Measurements from ENCODE around the gene ASXL1.
"Not testable (repeated sequence)": the region's sequence is repeated elsewhere in the genome, so short reads cannot be mapped to it uniquely, and the experiment has no call there.

ASXL1 gene

GRCh38 chr20:32400476-32400875 is 42.3 kb downstream of the ASXL1 start:
- in situ Hi-C loops (cut with MboI; ENCODE audit: low sequenced_read_pairs) = no loop called here

- in situ Hi-C loops (cut with MboI; ENCODE audit: low sequenced_read_pairs) = no loop called here
These were observed 45.9 kb downstream of the ASXL1 start for GRCh38 chr20:32404017-32404416.

GRCh38 chr20:32406701-32407100 is 48.6 kb downstream of the ASXL1 start:
- in situ Hi-C loops (cut with MboI; ENCODE audit: low sequenced_read_pairs) = no loop called here

GRCh38 chr20:32407131-32407750 is 49.1 kb downstream of the ASXL1 start:
- in situ Hi-C loops (cut with MboI; ENCODE audit: low sequenced_read_pairs) = not testable (repeated sequence)

DNA sequence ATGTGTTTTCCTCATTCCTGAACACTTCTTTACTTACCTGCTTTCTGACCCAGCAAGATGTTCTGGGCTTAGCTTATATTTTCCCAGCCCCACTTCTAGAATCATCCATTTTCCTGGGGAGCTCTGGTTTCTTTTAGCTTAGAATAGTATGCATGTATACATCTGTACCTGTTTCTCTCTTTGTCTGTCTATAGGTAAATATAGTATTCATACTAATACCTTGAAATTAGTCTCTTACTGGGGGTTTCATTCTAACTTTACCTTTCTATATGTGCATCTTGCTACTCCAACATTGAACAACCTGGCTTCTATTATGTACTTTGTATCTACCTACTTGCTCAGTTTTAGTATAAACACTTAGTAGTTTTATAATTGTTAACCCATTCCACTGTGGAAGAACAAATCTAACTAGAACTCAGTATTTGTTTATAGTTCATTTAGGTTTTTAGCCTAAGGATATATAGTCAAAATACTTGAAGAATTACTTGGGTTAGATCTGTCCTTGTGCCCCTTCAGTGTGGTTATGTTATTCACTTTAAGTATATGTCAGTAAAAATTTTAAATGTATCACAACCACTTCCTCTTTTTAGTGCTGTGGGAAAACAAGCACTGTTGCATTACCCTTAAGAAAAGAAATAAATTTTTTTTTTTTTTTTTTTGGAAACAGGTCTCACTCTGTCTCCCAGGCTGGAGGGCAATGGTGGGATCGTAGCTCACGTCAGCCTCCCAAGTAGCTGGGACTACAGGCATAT is 54.0 kb downstream of the ASXL1 start:
- in situ Hi-C loops (cut with MboI; ENCODE audit: low sequenced_read_pairs) = no loop called here

DNA sequence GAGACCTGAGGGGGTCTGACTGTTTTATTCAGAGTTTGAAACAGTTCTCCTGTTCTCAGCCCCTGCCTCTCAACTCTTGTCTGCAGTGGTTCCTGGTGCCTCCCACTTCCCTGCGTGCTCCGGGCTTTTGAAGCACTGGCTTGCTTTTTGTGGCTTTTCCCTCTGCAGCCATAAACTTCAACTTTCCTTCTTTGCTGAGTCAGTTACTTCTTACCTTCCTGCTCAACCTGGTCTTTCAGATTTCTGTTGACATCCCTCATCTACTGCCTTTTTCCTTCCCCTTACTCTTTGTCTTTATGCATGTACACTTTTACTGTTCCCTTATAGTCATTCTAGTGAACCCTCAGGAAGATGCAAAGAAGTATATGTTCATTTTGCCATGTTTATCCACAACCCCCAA is 57.4 kb downstream of the ASXL1 start:
- in situ Hi-C loops (cut with MboI; ENCODE audit: low sequenced_read_pairs) = no loop called here

DNA sequence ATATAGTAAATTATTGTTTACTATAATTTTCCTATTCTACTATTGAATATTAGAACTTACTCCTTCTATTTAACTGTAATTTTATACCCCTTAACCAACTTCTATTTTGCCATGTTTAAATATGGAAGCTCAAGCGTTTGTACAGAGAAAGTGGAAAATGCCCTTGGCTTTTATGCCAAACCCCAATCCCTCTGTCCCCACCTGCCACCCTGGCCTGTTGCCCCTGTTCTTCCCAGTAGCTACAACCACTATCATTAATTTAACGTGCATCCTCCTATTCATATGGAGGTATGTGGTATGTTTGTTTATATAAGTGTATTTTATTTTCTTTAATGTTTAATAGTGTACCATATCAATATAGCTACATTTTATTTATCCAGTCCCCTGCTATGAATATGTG is 58.1 kb downstream of the ASXL1 start:
- in situ Hi-C loops (cut with MboI; ENCODE audit: low sequenced_read_pairs) = no loop called here

GRCh38 chr20:32418376-32418775 is 60.2 kb downstream of the ASXL1 start:
- in situ Hi-C loops (cut with MboI; ENCODE audit: low sequenced_read_pairs) = no loop called here

GRCh38 chr20:32421290-32421689 is 63.2 kb downstream of the ASXL1 start:
- in situ Hi-C loops (cut with MboI; ENCODE audit: low sequenced_read_pairs) = no loop called here

DNA sequence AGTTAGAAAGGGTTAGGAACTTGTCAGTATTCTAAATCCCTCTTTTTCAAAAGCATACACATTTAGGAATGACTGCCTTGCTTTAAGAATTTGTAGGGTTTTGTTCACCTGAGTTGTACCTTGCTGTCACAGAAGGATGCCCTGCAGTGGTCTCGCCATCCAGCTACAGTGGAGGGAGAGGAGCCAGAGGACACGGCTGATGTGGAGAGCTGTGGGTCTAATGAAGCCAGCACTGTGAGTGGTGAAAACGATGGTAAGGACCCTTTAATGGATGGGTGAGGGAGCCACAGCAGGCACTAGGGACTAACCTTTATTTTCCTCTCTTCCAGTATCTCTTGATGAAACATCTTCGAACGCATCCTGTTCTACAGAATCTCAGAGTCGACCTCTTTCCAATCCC is 69.9 kb downstream of the ASXL1 start:
- in situ Hi-C loops (cut with MboI; ENCODE audit: low sequenced_read_pairs) = no loop called here

GRCh38 chr20:32429343-32429742 is 71.2 kb downstream of the ASXL1 start:
- in situ Hi-C loops (cut with MboI; ENCODE audit: low sequenced_read_pairs) = no loop called here

GRCh38 chr20:32429745-32430360 is 71.7 kb downstream of the ASXL1 start:
- in situ Hi-C loops (cut with MboI; ENCODE audit: low sequenced_read_pairs) = no loop called here

DNA sequence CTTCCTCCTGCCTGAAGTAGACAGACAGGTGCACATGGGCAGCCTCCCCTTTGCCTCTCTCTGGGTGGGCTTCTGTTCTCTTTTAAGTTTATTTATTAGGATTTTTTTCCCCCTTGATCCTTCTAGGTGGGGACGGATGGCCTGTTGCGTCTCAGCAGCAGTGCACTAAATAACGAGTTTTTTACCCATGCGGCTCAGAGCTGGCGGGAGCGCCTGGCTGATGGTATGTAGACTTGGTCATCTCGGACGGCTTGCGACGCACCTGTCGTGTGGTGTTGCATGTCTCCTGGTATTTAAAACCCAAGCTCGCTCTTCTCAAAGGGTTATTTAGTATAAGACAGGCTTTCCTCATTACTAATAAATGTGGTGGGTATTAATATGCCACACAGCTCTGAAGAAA is 73.3 kb downstream of the ASXL1 start:
- in situ Hi-C loops (cut with MboI; ENCODE audit: low sequenced_read_pairs) = no loop called here

DNA sequence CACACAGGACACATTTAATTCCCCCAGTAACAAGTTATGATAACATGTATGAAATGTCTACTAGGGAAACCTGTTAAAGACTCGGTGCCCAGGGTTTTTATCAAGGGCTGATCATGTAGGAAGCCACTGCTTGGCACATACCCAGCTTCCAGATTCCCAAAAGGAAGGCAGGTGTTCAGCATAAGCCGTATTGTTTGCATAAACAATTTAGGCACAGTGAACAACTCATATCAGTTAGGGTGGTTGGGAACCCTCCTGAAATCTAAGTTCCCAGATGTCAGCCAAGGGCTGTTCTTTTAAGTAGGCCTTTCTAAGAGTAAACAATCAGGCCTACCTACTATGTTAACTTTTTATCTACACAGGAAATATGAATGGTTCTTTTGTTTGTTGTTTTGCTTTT is 74.1 kb downstream of the ASXL1 start:
- in situ Hi-C loops (cut with MboI; ENCODE audit: low sequenced_read_pairs) = no loop called here

- in situ Hi-C loops (cut with MboI; ENCODE audit: low sequenced_read_pairs) = no loop called here
These were observed 75.3 kb downstream of the ASXL1 start for GRCh38 chr20:32433311-32434021.

DNA sequence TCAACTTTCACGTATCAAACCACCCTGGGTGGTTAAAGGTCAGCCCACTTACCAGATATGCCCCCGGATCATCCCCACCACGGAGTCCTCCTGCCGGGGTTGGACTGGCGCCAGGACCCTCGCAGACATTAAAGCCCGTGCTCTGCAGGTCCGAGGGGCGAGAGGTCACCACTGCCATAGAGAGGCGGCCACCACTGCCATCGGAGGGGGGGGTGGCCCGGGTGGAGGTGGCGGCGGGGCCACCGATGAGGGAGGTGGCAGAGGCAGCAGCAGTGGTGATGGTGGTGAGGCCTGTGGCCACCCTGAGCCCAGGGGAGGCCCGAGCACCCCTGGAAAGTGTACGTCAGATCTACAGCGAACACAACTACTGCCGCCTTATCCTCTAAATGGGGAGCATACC is 76.3 kb downstream of the ASXL1 start:
- in situ Hi-C loops (cut with MboI; ENCODE audit: low sequenced_read_pairs) = no loop called here

DNA sequence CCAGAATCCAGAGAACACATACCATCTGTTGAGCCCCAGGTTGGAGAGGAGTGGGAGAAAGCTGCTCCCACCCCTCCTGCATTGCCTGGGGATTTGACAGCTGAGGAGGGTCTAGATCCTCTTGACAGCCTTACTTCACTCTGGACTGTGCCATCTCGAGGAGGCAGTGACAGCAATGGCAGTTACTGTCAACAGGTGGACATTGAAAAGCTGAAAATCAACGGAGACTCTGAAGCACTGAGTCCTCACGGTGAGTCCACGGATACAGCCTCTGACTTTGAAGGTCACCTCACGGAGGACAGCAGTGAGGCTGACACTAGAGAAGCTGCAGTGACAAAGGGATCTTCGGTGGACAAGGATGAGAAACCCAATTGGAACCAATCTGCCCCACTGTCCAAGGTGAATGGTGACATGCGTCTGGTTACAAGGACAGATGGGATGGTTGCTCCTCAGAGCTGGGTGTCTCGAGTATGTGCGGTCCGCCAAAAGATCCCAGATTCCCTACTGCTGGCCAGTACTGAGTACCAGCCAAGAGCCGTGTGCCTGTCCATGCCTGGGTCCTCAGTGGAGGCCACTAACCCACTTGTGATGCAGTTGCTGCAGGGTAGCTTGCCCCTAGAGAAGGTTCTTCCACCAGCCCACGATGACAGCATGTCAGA is 77.4 kb downstream of the ASXL1 start:
- in situ Hi-C loops (cut with MboI; ENCODE audit: low sequenced_read_pairs) = no loop called here

- in situ Hi-C loops (cut with MboI; ENCODE audit: low sequenced_read_pairs) = no loop called here
These were observed 78.2 kb downstream of the ASXL1 start for GRCh38 chr20:32436142-32436861.

DNA sequence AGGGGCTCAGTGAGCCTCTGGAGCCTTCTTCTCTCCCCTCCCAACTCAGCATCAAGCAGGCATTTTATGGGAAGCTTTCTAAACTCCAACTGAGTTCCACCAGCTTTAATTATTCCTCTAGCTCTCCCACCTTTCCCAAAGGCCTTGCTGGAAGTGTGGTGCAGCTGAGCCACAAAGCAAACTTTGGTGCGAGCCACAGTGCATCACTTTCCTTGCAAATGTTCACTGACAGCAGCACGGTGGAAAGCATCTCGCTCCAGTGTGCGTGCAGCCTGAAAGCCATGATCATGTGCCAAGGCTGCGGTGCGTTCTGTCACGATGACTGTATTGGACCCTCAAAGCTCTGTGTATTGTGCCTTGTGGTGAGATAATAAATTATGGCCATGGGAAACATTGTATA is 78.8 kb downstream of the ASXL1 start:
- in situ Hi-C loops (cut with MboI; ENCODE audit: low sequenced_read_pairs) = no loop called here

DNA sequence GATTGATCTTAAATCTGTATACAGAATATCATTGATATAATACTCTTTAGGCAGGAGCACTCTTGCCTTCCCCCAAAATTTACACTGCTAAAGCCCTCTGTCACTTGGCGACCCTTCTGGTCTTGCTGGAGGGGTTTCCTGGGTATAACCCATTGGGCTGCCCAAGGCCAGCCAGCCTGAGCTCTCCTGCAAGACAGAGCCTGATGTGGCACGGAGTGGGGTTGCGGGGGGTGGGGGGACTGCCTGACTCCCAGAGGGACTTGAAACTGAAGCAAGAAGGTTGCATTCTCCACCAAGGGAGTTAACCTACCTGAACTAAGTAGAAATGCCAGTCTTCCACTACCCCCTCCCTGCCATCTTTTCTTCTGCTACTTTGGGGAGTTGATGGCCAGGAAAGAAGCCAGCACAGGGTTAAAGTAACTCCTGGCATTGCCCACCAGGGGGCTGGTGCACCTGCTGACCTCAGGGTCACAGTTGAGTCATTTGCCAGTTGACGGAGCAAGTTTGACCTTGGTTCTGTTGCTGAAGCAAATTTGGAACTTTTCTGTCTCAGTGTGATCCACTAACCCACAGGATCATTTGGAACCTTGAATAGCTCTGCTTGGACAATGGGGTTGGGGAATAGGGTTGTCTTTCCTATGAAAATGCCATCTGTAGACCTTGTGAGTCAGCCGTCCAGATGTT is 79.4 kb downstream of the ASXL1 start:
- in situ Hi-C loops (cut with MboI; ENCODE audit: low sequenced_read_pairs) = no loop called here
